Measurements from ENCODE around the gene UPF3A. TPM values are rescaled to one million over a fixed set of nuclear protein-coding genes. Genes with fewer than 3 reads are reported as not detected.
A peak's percentile ranks its signal among the peaks of the same experiment; 100 is the strongest.

The UPF3A gene
- total and polyA plus RNA-seq, 9 of the 15 experiments (the other 6 are each of a cell fraction or from before 2014, with no cell fraction given) = 15.6 to 76.5 (median 40.9) TPM

- TF ChIP-seq GTF3C2 (IDR thresholded peaks at IDR 0.05; ENCODE audit: borderline replicate concordance, extremely low read depth, insufficient read length) (peak; percentile 31), CBFA2T3 (IDR thresholded peaks at IDR 0.05) (no peak), ZBTB40 (IDR thresholded peaks at IDR 0.05) (0 out of 2 replicates have a peak, but pooled peaks have one; percentile 56), ZBTB40 (CRISPR knock-in tag; IDR thresholded peaks at IDR 0.05) (no peak), ZNF24 (IDR thresholded peaks at IDR 0.05) (no peak), SNRNP70 (optimal IDR thresholded peaks at IDR 0.05; ENCODE audit: low read depth, low read length) (no peak), MEIS2 (IDR thresholded peaks at IDR 0.05; ENCODE audit: partially characterized antibody) (peak; percentile 65), ETV1 (tag; conservative IDR thresholded peaks at IDR 0.05; ENCODE audit: low read depth) (peak; percentile 65), ZNF740 (CRISPR knock-in tag; IDR thresholded peaks at IDR 0.05) (no peak), ZNF740 (tag; IDR thresholded peaks at IDR 0.05) (no peak), ARID3A (IDR thresholded peaks at IDR 0.05; ENCODE audit: borderline replicate concordance, low read depth, low read length) (no peak)
Measured at GRCh38 chr13:114313061-114313860, 31.9 kb downstream of the UPF3A start (continued).

Data from K562 (cell line).